Measurements from ENCODE around the gene RASGEF1C.

Gene RASGEF1C

GRCh38 chr5:180209137-180209581 lies at the start of gene RASGEF1C:
Gene RASGEF1C (minus strand): TSS chr5:180209211. CDS start chr5:180138052, 71,159 bp downstream.
- peak; percentile 47 for DNase-seq (ENCODE audit: low read depth)

DNA sequence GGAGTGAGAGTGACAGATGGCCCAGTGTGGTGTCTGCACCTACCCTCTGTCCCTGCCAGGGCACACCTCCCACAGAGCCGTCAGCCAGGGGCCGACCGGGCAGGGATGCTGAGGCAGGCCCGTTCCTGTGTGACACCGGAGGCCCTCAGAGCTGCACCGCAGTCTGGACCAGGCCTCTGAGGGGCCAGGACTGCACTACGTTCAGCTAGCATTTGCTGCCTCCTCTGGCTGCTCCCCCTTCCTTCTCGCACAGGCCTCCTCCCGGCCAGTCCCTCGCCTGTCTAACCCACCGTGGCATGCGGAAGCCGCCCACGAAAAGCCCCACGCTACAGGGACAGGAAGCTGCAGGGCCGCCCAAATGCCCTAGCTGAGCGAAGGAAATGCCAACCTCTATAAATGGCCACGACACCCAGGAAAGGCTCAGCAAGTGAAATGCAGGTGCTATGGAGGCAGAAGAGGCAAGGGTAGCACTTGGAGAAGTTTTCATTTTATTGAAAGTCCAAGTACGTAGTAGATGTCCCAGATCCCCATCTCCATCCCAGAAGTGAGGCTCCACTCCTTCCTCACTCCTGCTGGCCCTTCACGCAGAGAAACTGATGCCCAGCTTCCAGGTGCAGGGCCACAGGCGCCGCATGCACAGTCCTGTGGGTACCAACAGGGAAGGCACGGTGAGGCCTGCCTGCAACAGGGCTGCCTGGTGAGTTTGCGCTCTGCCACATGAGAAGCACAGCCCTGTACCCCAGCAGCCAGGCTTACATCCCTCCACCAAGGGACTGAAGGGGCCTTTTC lies 44.2 kb upstream of the RASGEF1C start:
- DNase-seq (ENCODE audit: low read depth) = no peak

DNA sequence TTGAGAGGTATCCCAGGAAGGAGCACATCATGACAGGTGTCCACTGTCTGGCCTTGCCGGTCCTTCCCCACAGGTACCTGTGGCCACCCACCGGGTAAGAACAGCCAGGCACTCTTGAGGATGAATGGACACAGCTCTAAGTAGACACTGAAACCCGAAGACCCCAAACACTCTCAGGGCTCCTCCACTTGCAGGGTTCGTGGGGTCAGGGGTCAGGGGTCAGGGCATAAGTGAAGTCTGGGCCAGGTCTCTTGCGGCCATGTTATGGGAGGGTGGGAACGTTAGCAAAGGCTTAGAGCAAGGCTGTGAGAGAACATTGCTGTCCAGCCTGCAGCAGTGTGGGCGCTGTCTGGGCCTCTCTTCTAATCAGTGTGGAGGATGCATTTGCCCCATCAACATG lies 42.9 kb upstream of the RASGEF1C start:
- no peak for DNase-seq (ENCODE audit: low read depth)

GRCh38 chr5:180251141-180251540 lies 42.1 kb upstream of the RASGEF1C start:
- DNase-seq (ENCODE audit: low read depth) = no peak

GRCh38 chr5:180250329-180250728 lies 41.3 kb upstream of the RASGEF1C start:
- no peak for DNase-seq (ENCODE audit: low read depth)

DNA sequence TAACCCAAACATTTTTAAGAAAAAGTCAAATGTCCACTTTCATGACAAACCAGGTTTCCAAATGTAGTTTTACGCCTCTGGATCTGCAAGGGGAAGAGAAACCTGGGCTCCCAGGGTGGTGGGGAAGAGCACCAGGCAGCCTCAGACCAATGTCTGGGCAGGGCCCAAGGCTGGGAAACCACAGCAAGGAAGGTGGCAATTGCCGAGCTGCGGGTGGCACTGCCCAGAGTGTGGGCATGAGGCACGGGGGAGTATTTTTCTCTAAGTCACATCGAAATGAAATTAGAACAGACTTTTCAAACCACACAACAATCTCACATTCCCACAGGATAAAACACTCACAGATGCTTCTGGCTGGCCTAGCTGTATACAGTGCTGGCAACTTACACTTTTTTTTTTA lies 32.6 kb upstream of the RASGEF1C start:
- DNase-seq (ENCODE audit: low read depth) = no peak

DNA sequence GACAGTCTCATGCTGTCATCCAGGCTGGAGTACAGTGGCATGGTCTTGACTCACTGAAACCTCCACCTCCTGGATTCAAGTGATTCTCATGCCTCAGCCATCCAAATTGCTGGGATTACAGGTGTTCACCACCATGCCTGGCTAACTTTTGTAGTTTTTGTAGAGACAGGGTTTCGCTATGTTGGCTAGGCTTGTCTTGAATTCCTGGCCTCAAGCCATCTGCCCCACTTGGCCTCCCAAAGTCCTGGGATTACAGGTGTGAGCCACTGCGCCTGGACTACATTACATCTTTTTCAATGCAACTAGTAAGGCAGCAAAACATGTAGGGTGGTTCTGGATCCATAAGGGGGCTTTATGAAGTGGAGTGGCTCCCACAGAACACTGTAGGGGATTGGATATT lies 29.6 kb upstream of the RASGEF1C start:
- no peak for DNase-seq (ENCODE audit: low read depth)

- no peak for DNase-seq (ENCODE audit: low read depth)
These were observed 26.8 kb upstream of the RASGEF1C start for GRCh38 chr5:180235846-180236245.

- DNase-seq (ENCODE audit: low read depth) = no peak
These were observed 26.1 kb upstream of the RASGEF1C start for GRCh38 chr5:180235077-180235476.

GRCh38 chr5:180234271-180234670 lies 25.3 kb upstream of the RASGEF1C start:
- no peak for DNase-seq (ENCODE audit: low read depth)

- no peak for DNase-seq (ENCODE audit: low read depth)
These were observed 24.7 kb upstream of the RASGEF1C start for GRCh38 chr5:180233729-180234128.

- DNase-seq (ENCODE audit: low read depth) = no peak
These were observed 21.0 kb upstream of the RASGEF1C start for GRCh38 chr5:180230017-180230416.

GRCh38 chr5:180222056-180222455 lies 13.0 kb upstream of the RASGEF1C start:
- no peak for DNase-seq (ENCODE audit: low read depth)

- no peak for DNase-seq (ENCODE audit: low read depth)
These were observed 8.8 kb upstream of the RASGEF1C start for GRCh38 chr5:180217797-180218196.

DNA sequence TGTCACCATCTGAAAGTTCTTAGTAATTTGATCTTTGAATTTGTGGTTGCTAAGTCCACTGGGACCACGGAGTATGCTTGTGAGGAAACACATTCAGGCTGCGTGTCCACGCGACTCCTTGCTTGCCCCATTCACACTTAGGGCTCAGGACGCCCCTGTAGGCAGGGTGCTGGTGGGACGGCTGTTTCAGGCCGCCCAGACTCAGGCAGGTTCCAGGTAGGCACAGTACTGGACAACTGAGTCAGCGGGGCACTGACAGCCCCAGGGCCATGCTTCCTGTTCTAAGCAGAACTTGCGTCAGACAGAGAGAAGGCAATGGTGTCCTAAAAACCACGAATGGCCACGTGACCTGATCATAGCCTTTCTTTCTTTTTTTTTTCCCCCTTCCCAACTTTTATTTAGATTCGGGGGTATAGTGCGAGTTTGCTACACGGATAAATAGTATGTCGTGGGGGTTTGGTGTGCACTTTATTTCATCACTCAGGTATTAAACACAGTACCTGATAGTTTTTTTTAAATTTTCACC lies 7.7 kb upstream of the RASGEF1C start:
- no peak for DNase-seq (ENCODE audit: low read depth)

- no peak for DNase-seq (ENCODE audit: low read depth)
These were observed 7.0 kb upstream of the RASGEF1C start for GRCh38 chr5:180215783-180216630.

- DNase-seq (ENCODE audit: low read depth) = no peak
These were observed 6.1 kb upstream of the RASGEF1C start for GRCh38 chr5:180214870-180215770.

DNA sequence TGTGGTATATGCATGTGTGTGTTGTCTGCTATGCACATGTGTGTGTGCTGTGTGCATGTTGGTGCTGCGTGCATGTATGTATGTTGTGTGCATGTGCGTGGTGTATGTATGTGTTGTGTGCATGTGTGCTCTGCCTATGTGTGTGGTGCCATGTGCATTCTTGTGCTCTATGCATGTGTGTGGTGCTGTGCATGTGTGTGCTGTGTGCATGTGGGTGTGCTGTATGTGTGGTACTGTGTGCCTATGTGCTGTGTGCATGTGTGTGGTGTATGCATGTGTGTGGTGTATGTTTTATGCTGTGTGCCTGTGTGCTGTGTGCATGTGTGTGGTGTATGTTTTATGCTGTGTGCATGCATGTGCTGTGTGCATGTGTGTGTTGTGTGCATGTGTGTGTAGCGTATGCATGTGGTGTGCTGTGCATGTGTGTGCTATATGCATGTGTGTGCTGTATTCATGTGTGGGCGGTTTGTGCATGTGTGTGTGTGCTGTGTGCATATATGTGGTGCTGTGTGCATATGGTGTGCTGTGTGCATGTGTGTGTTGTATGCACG lies 4.7 kb upstream of the RASGEF1C start:
- no peak for DNase-seq (ENCODE audit: low read depth)

GRCh38 chr5:180213256-180213600 lies 4.2 kb upstream of the RASGEF1C start:
- DNase-seq (ENCODE audit: low read depth) = no peak

- peak; percentile 5 for DNase-seq (ENCODE audit: low read depth)
These were observed 3.6 kb upstream of the RASGEF1C start for GRCh38 chr5:180212363-180213255.

DNA sequence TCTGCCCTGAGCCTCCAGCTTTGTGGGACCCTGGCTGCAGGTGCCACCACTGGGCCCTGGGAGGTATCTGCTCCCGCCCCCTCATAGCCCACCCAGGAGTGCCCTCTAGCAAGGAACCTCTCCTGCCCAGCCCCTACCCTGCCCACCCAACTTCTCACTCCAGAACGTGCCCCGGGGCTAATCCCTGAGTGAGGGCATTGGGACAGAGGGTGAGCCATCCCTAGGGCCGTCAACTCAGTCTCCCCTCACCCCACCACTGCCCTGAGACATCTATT lies 2.7 kb upstream of the RASGEF1C start:
- no peak for DNase-seq (ENCODE audit: low read depth)

Measured in EH (cell line).